ENCODE data around the gene CTDP1. TPM values are rescaled to one million over a fixed set of nuclear protein-coding genes. Genes with fewer than 3 reads are reported as not detected.

CTDP1 gene
- total RNA-seq, 4 donors from 2014 or later: 12.3 to 21.8 (median 16.5) TPM

DNA sequence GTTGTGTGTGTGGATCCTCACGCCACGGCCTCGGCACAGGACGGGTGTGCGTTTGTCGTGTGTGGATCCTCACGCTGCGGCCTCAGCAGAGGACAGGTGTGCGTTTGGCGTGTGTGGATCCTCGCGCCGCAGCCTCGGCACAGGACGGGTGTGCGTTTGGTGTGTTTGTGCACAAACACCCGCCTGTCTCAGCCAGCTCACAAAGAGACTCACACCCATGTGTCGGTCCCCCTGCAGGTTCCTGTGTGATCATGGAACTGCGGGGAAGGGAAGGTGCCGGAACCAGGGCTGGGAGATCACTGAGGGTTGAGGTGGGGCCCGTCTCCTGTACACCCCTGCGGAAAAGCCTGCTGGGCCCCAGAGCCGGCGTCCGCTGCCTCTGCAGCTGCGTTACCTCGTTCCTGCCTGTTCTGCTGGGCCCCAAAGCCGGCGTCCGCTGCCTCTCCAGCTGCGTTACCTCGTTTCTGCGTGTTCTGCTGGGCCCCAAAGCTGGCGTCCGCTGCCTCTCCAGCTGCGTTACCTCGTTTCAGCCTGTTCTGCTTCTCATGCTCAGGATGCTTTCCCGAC, 53.6 kb downstream of the CTDP1 start:
- no peak overlapping the region for H3K27ac ChIP-seq
- in situ Hi-C loops (cut with MboI; ENCODE audit: low sequenced_read_pairs in 4 of 4) (no loop called here), intact Hi-C loops (cut with DNase I; ENCODE audit: low total_unique reads) (no loop called here)
- no peak for TF ChIP-seq POLR2A (IDR thresholded peaks at IDR 0.05)
- TF ChIP-seq, protein P1, sequence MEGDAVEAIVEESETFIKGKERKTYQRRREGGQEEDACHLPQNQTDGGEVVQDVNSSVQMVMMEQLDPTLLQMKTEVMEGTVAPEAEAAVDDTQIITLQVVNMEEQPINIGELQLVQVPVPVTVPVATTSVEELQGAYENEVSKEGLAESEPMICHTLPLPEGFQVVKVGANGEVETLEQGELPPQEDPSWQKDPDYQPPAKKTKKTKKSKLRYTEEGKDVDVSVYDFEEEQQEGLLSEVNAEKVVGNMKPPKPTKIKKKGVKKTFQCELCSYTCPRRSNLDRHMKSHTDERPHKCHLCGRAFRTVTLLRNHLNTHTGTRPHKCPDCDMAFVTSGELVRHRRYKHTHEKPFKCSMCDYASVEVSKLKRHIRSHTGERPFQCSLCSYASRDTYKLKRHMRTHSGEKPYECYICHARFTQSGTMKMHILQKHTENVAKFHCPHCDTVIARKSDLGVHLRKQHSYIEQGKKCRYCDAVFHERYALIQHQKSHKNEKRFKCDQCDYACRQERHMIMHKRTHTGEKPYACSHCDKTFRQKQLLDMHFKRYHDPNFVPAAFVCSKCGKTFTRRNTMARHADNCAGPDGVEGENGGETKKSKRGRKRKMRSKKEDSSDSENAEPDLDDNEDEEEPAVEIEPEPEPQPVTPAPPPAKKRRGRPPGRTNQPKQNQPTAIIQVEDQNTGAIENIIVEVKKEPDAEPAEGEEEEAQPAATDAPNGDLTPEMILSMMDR (IDR thresholded peaks at IDR 0.05 in 4 of 5, conservative IDR thresholded peaks at IDR 0.05 in 1 of 5): no peak
- no peaks in the 10 kb centered on the region for H3K27me3 ChIP-seq
- H3K4me3 ChIP-seq: no peak overlapping the region
- H3K4me1 ChIP-seq: no peaks in the 10 kb centered on the region
- H3K9me3 ChIP-seq: peaks cover 0 to 21% (median 8%) of the 10 kb centered on the region in 3 donors
- DNase-seq (no peak), ATAC-seq (no peak)
- peaks cover 0 to 84% of the 10 kb centered on the region in 2 donors for H3K36me3 ChIP-seq

DNA sequence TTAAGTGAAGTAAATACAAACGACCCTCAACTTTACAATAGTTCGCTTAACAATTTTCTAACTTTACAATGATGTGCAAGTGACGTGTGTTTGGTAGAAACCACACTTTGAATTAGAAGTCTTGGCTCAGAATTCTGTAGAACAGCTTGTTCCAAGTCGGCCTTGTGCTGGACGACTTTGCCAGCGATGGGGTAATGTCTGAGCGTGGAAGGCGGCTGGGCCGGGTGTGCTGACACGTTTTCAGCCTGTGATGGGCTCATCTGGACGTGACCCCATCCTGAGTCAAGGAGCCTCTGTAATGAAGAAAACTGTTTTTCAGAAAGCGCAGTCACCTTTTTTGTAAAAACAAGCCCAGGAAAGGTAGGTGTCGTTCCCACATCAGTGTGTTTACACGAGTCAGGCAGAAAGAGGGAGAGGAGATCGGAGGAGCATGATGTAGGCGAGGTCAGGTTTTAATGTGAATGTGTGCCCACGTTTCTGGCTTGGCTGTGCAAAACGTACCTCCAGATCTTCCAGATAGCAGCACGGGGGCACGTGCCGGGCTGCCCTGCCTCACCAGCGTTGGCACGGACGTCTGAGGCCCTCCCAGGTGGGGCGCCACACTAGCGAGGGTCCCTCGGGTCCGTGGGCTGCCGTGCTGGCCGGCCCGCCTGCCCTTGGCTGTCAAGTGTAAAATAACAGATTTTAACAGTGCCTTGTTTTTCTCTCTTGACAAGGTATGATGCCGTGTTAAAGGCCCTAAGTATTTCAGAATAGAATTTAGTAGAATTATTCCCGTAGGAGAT, 54.6 kb downstream of the CTDP1 start:
- ATAC-seq (no peak), DNase-seq (peak in 1 of 2 donors; percentile 30)
- in situ Hi-C loops (cut with MboI; ENCODE audit: low sequenced_read_pairs in 4 of 4): no loop called here
- Histone ChIP-seq H3K4me3 (no peak overlapping the region), H3K4me1 (no peaks in the 10 kb centered on the region), H3K27ac (no peak overlapping the region), H3K27me3 (no peaks in the 10 kb centered on the region), H3K9me3 (peaks cover 0 to 16% (median 8%) of the 10 kb centered on the region in 3 donors), H3K36me3 (peaks cover 0 to 87% of the 10 kb centered on the region in 2 donors)
- TF ChIP-seq, protein P1 (IDR thresholded peaks at IDR 0.05 in 4 of 5, conservative IDR thresholded peaks at IDR 0.05 in 1 of 5): no peak
- no peak for TF ChIP-seq POLR2A (IDR thresholded peaks at IDR 0.05)
- intact Hi-C loops (cut with DNase I; ENCODE audit: low total_unique reads): no loop called here

GRCh38 chr18:79735071-79735980, 55.7 kb downstream of the CTDP1 start:
- H3K4me1 ChIP-seq: no peaks in the 10 kb centered on the region
- no peaks in the 10 kb centered on the region for H3K27me3 ChIP-seq
- TF ChIP-seq POLR2A (IDR thresholded peaks at IDR 0.05): no peak
- TF ChIP-seq, protein P1 (IDR thresholded peaks at IDR 0.05 in 4 of 5, conservative IDR thresholded peaks at IDR 0.05 in 1 of 5): no peak
- H3K27ac ChIP-seq: no peak overlapping the region
- intact Hi-C loops (cut with DNase I; ENCODE audit: low total_unique reads): no loop called here
- peaks cover 0 to 82% of the 10 kb centered on the region in 2 donors for H3K36me3 ChIP-seq
- no peak for ATAC-seq
- no peak overlapping the region for H3K4me3 ChIP-seq
- in situ Hi-C loops (cut with MboI; ENCODE audit: low sequenced_read_pairs in 4 of 4): no loop called here
- no peak for DNase-seq
- peaks cover 0 to 16% (median 8%) of the 10 kb centered on the region in 3 donors for H3K9me3 ChIP-seq

DNA sequence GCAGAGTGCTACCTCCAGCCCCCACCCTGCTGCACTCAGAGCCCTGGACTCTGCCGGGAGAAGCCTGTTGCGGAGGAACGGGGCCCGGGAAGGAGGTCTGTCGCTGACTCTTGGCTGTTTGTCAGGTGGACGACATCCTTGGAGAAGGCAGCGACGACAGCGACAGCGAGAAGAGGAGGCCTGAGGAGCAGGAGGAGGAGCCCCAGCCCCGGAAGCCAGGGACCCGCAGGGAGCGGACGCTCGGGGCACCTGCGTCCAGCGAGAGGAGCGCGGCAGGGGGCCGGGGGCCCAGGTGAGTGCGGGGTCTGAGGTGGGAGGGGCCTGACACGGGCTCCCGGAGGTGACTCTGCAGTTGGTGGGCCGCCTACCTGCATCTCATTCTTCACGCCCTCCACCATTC, 56.6 kb downstream of the CTDP1 start:
- no peak for ATAC-seq
- in situ Hi-C loops (cut with MboI; ENCODE audit: low sequenced_read_pairs in 4 of 4) (no loop called here), intact Hi-C loops (cut with DNase I; ENCODE audit: low total_unique reads) (no loop called here)
- Histone ChIP-seq H3K27me3 (no peaks in the 10 kb centered on the region), H3K4me3 (no peak overlapping the region), H3K36me3 (peaks cover 0 to 82% of the 10 kb centered on the region in 2 donors), H3K27ac (no peak overlapping the region), H3K4me1 (no peaks in the 10 kb centered on the region), H3K9me3 (peaks cover 0 to 12% (median 8%) of the 10 kb centered on the region in 3 donors)
- no peak for DNase-seq
- no peak for TF ChIP-seq POLR2A (IDR thresholded peaks at IDR 0.05)
- TF ChIP-seq, protein P1 (IDR thresholded peaks at IDR 0.05 in 4 of 5, conservative IDR thresholded peaks at IDR 0.05 in 1 of 5): no peak

Measured in gastrocnemius medialis (tissue), 4 donors.